Upper lobe of left lung (tissue), 4 donors: Measurements from ENCODE around the gene NBAS.
"Not testable (repeated sequence)": the region's sequence is repeated elsewhere in the genome, so short reads cannot be mapped to it uniquely, and the experiment has no call there.

ENCODE experiments used
- CTCF ChIP-seq, 6 experiments: fragments of 450-650 bp in 4 of 6; fragments of 200-600 bp in 2 of 6; sonication (generic) in 2 of 6; IDR thresholded peaks; one replicate each; pipeline ENCODE4 v1.5.1; 2016 to 2019; ENCODE audit warnings: antibody characterized with exemption in 6 of 6
- EP300 ChIP-seq, 4 donors: sonication (generic); formaldehyde crosslinking; IDR thresholded peaks; one replicate each; pipeline ENCODE4 v1.5.1; 2017; ENCODE audit warnings: antibody characterized with exemption in 4 of 4, control low read depth in 2 of 4
- POLR2A ChIP-seq, 4 donors: fragments of 450-650 bp; IDR thresholded peaks; one replicate each; pipeline ENCODE4 v1.5.1; 2016 to 2017; ENCODE audit warnings: antibody characterized with exemption in 4 of 4, mild to moderate bottlenecking in 2 of 4
- POLR2AphosphoS5 ChIP-seq, 2 donors: sonication (generic); formaldehyde crosslinking; IDR thresholded peaks; one replicate each; pipeline ENCODE4 v1.5.1; 2017; ENCODE audit warnings: antibody characterized with exemption in 2 of 2

- not testable (repeated sequence) for TF ChIP-seq CTCF, POLR2A, POLR2AphosphoS5, EP300 (IDR thresholded peaks at IDR 0.05)
Measured at GRCh38 chr2:15210542-15210941, 350.6 kb downstream of the NBAS start.
